H1 (cell line): ENCODE measurements around the gene COL4A3. TPM values are rescaled to one million over a fixed set of nuclear protein-coding genes. Genes with fewer than 3 reads are reported as not detected.

ENCODE experiments used
- CTCF ChIA-PET: fragments of 300-600 bp; sonication (Branson Sonifier 250); formaldehyde crosslinking; loops from one replicate; lab custom pipeline; 2021; ENCODE audit not compliant: partially characterized antibody; lab: Charles Lee
- POLR2A ChIA-PET: fragments of 300-600 bp; sonication (Branson Sonifier 250); formaldehyde crosslinking; loops from one replicate; lab custom pipeline; 2021; ENCODE audit warnings: inconsistent platforms; ENCODE audit not compliant: partially characterized antibody; lab: Charles Lee
- DNase-seq, 2 experiments: peaks; one replicate each; pipeline versions ENCODE4 v3.0.0 to v3.0.0-alpha.2; 2010 to 2022; ENCODE audit warnings: low spot score in 2 of 2, low read depth in 1 of 2, mixed read lengths in 1 of 2
- FAIRE-seq: peaks from 2 replicates; lab custom pipeline; 2011; peaks lifted over from hg19 to GRCh38; lab: Jason Lieb, UNC
- H2AFZ ChIP-seq: 2 replicates; pipeline ENCODE4 v1.8.1; 2012; ENCODE audit warnings: low read length, inconsistent platforms
- H2AK5ac ChIP-seq: 2 replicates; pipeline ENCODE4 v1.6.1; 2013; ENCODE audit warnings: low read depth, low read length
- H2BK120ac ChIP-seq: replicated peaks from 2 replicates; pipeline ENCODE3; 2013; ENCODE audit warnings: low read depth, low read length, inconsistent platforms
- H2BK12ac ChIP-seq: 2 replicates; pipeline ENCODE4 v1.6.1; 2013; ENCODE audit warnings: low read depth, low read length
- H2BK15ac ChIP-seq: 2 replicates; pipeline ENCODE4 v1.6.1; 2013; ENCODE audit warnings: low read length
- H2BK20ac ChIP-seq: 2 replicates; pipeline ENCODE4 v1.6.1; 2013; ENCODE audit warnings: low read length
- H2BK5ac ChIP-seq: 2 replicates; pipeline ENCODE4 v1.6.1; 2013; ENCODE audit warnings: low read depth, low read length
- H3K14ac ChIP-seq: 2 replicates; pipeline ENCODE4 v1.6.1; 2013; ENCODE audit warnings: inconsistent platforms; ENCODE audit not compliant: insufficient read length
- H3K18ac ChIP-seq: 2 replicates; pipeline ENCODE4 v1.6.1; 2013; ENCODE audit warnings: low read length; ENCODE audit errors: extremely low read depth
- H3K23ac ChIP-seq: 2 replicates; pipeline ENCODE4 v1.6.1; 2013; ENCODE audit warnings: inconsistent platforms; ENCODE audit not compliant: insufficient read length
- H3K23me2 ChIP-seq: 2 replicates; pipeline ENCODE4 v1.6.1; 2013; ENCODE audit warnings: low read depth, low read length
- H3K27ac ChIP-seq: 2 replicates; pipeline ENCODE4 v1.6.1; 2011; ENCODE audit warnings: low read depth, low read length, inconsistent platforms
- H3K27me3 ChIP-seq, 4 experiments: replicated peaks in 1 of 4; 1 replicate in 1 of 4; 2 replicates in 3 of 4; pipeline versions ENCODE4 v1.6.1 to v1.8.1; 2011 to 2013; ENCODE audit warnings: low read length in 3 of 4, mild to moderate bottlenecking in 3 of 4, inconsistent platforms in 2 of 4, mixed read lengths in 2 of 4, moderate library complexity in 1 of 4; ENCODE audit not compliant: control insufficient read depth in 3 of 4, insufficient read depth in 3 of 4; ENCODE audit errors: extremely low read depth in 1 of 4
- H3K36me3 ChIP-seq, 4 experiments: 2 replicates each; pipeline versions ENCODE4 v1.6.1 to v1.8.1; 2011 to 2013; ENCODE audit warnings: mild to moderate bottlenecking in 4 of 4, low read length in 3 of 4, moderate library complexity in 2 of 4, control low read depth in 1 of 4, inconsistent platforms in 1 of 4; ENCODE audit not compliant: insufficient read depth in 4 of 4, control insufficient read depth in 2 of 4
- H3K4ac ChIP-seq: replicated peaks from 2 replicates; pipeline ENCODE3; 2013; ENCODE audit warnings: low read length, low read depth, mixed read lengths, inconsistent platforms; ENCODE audit not compliant: insufficient read length
- H3K4me1 ChIP-seq, 4 experiments: replicated peaks in 1 of 4; 1 replicate in 1 of 4; 2 replicates in 3 of 4; pipeline versions ENCODE4 v1.6.1 to v1.8.1; 2011 to 2013; ENCODE audit warnings: low read length in 3 of 4, inconsistent platforms in 2 of 4, mixed read lengths in 1 of 4; ENCODE audit not compliant: insufficient read depth in 4 of 4, control insufficient read depth in 3 of 4
- H3K4me2 ChIP-seq, 2 experiments: 2 replicates each; pipeline versions ENCODE4 v1.6.1 to v1.8.1; 2011 to 2013; ENCODE audit warnings: low read depth in 2 of 2, low read length in 2 of 2, control low read depth in 1 of 2, inconsistent platforms in 1 of 2, mild to moderate bottlenecking in 1 of 2; ENCODE audit not compliant: insufficient read depth in 1 of 2
- H3K4me3 ChIP-seq, 4 experiments: fragments of 200-600, 300-600 bp in 1 of 4; sonication (generic), shearing (Covaris generic), sonication (Bioruptor Twin) in 1 of 4; 2 replicates each; pipeline versions ENCODE4 v1.5.1 to v1.8.1; 2011 to 2016; ENCODE audit warnings: low read length in 4 of 4, low read depth in 3 of 4, control low read depth in 2 of 4, inconsistent platforms in 2 of 4, mild to moderate bottlenecking in 2 of 4, mixed read lengths in 1 of 4, moderate library complexity in 1 of 4; ENCODE audit not compliant: insufficient read depth in 2 of 4; ENCODE audit errors: extremely low read depth in 1 of 4
- H3K56ac ChIP-seq: replicated peaks from 2 replicates; pipeline ENCODE3; 2013; ENCODE audit warnings: low read depth, mild to moderate bottlenecking, mixed read lengths, low read length, inconsistent platforms; ENCODE audit not compliant: insufficient read length
- H3K79me1 ChIP-seq: 2 replicates; pipeline ENCODE4 v1.6.1; 2013; ENCODE audit warnings: low read depth, low read length, control low read depth
- H3K79me2 ChIP-seq, 2 experiments: 2 replicates each; pipeline versions ENCODE4 v1.6.1 to v1.8.1; 2012 to 2013; ENCODE audit warnings: low read length in 2 of 2, mild to moderate bottlenecking in 2 of 2, inconsistent platforms in 1 of 2; ENCODE audit not compliant: insufficient read depth in 2 of 2, control insufficient read depth in 1 of 2
- H3K9ac ChIP-seq, 4 experiments: replicated peaks in 1 of 4; 1 replicate in 1 of 4; 2 replicates in 3 of 4; pipeline versions ENCODE4 v1.6.1 to v1.8.1; 2011 to 2013; ENCODE audit warnings: low read depth in 3 of 4, low read length in 3 of 4, control low read depth in 2 of 4, mild to moderate bottlenecking in 2 of 4, moderate library complexity in 2 of 4, inconsistent platforms in 1 of 4; ENCODE audit errors: extremely low read depth in 1 of 4
- H3K9me3 ChIP-seq, 2 experiments: 2 replicates each; pipeline versions ENCODE4 v1.6.1 to v1.8.1; 2012 to 2013; ENCODE audit warnings: mild to moderate bottlenecking in 2 of 2, moderate library complexity in 2 of 2, control low read depth in 1 of 2, inconsistent platforms in 1 of 2, low read depth in 1 of 2, low read length in 1 of 2, mixed read lengths in 1 of 2; ENCODE audit not compliant: insufficient read depth in 2 of 2
- H4K20me1 ChIP-seq, 2 experiments: replicated peaks in 1 of 2; 2 replicates each; pipeline versions ENCODE3 to v1.8.1; 2011 to 2013; ENCODE audit warnings: inconsistent platforms in 2 of 2, low read length in 2 of 2, mild to moderate bottlenecking in 1 of 2; ENCODE audit not compliant: insufficient read depth in 2 of 2, control insufficient read depth in 1 of 2
- H4K5ac ChIP-seq: 2 replicates; pipeline ENCODE4 v1.6.1; 2013; ENCODE audit warnings: low read length, low read depth, mixed read lengths, inconsistent platforms; ENCODE audit not compliant: insufficient read length
- H4K8ac ChIP-seq: 2 replicates; pipeline ENCODE4 v1.8.0; 2013; ENCODE audit warnings: mild to moderate bottlenecking, moderate library complexity, low read length, inconsistent platforms; ENCODE audit not compliant: insufficient read depth; ENCODE audit errors: extremely low read depth
- H4K91ac ChIP-seq: replicated peaks from 2 replicates; pipeline ENCODE3; 2013; ENCODE audit warnings: low read length, mixed read lengths, inconsistent platforms; ENCODE audit not compliant: insufficient read length
- ASH2L ChIP-seq: fragments of 200-600, 300-600 bp; sonication (generic); IDR thresholded peaks from one replicate; pipeline ENCODE4 v1.7.1; 2017; ENCODE audit warnings: low read length
- BACH1 ChIP-seq: IDR thresholded peaks from 2 replicates; pipeline ENCODE4 v1.6.1; 2012; ENCODE audit warnings: low read length, improper control_type of control experiment
- CEBPB ChIP-seq: IDR thresholded peaks from 2 replicates; pipeline ENCODE4 v1.6.1; 2012; ENCODE audit warnings: low read depth, low read length
- EZH2 ChIP-seq: fragments of 200-600 bp; sonication (generic); IDR thresholded peaks from 2 replicates; pipeline ENCODE4 v1.7.1; 2012; ENCODE audit warnings: low read depth, mild to moderate bottlenecking, moderate library complexity, low read length, inconsistent platforms; ENCODE audit not compliant: severe bottlenecking
- GABPA ChIP-seq: IDR thresholded peaks from 2 replicates; pipeline ENCODE4 v1.6.1; 2011; ENCODE audit warnings: mild to moderate bottlenecking, low read length, moderate library complexity, borderline replicate concordance; ENCODE audit not compliant: insufficient read depth
- GTF2F1 ChIP-seq: IDR thresholded peaks from 2 replicates; pipeline ENCODE4 v1.6.1; 2012; ENCODE audit warnings: low read depth, low read length, improper control_type of control experiment, borderline replicate concordance
- KDM4A ChIP-seq: IDR thresholded peaks from one replicate; pipeline ENCODE4 v1.7.1; 2012; ENCODE audit warnings: low read depth, mild to moderate bottlenecking, moderate library complexity, low read length, inconsistent platforms; ENCODE audit not compliant: severe bottlenecking
- MAFK ChIP-seq: IDR thresholded peaks from 2 replicates; pipeline ENCODE4 v1.6.1; 2012; ENCODE audit warnings: low read depth, mild to moderate bottlenecking, improper control_type of control experiment, low read length
- POLR2A ChIP-seq, 2 experiments: IDR thresholded peaks; 1 replicate in 1 of 2; 2 replicates in 1 of 2; pipeline ENCODE4 v1.6.1; 2011; ENCODE audit warnings: low read depth in 2 of 2, low read length in 2 of 2, mild to moderate bottlenecking in 2 of 2; ENCODE audit errors: control extremely low read depth in 1 of 2
- RXRA ChIP-seq: IDR thresholded peaks from 2 replicates; pipeline ENCODE4 v1.6.1; 2011; ENCODE audit warnings: low read depth, mild to moderate bottlenecking, low read length, moderate library complexity; ENCODE audit not compliant: insufficient read depth
- SIN3A ChIP-seq, 2 experiments: IDR thresholded peaks in 1 of 2; conservative IDR thresholded peaks in 1 of 2; 2 replicates each; pipeline ENCODE4 v1.6.1; 2011 to 2012; ENCODE audit warnings: low read length in 2 of 2, improper control_type of control experiment in 1 of 2, low read depth in 1 of 2, mild to moderate bottlenecking in 1 of 2
- SIX5 ChIP-seq: IDR thresholded peaks from 2 replicates; pipeline ENCODE4 v1.6.1; 2011; ENCODE audit warnings: mild to moderate bottlenecking, low read depth, low read length
- SP2 ChIP-seq: IDR thresholded peaks from 2 replicates; pipeline ENCODE4 v1.6.1; 2012; ENCODE audit warnings: mild to moderate bottlenecking, low read length, inconsistent platforms
- SP4 ChIP-seq: IDR thresholded peaks from 2 replicates; pipeline ENCODE4 v1.6.1; 2012; ENCODE audit warnings: low read length, inconsistent platforms
- TAF7 ChIP-seq: optimal IDR thresholded peaks from 2 replicates; pipeline ENCODE3; 2011; ENCODE audit warnings: low read depth, mild to moderate bottlenecking, inconsistent platforms, low read length, moderate library complexity, borderline replicate concordance
- TCF12 ChIP-seq: IDR thresholded peaks from 2 replicates; pipeline ENCODE4 v1.6.1; 2011; ENCODE audit warnings: low read depth, mild to moderate bottlenecking, low read length
- YY1 ChIP-seq: IDR thresholded peaks from 2 replicates; pipeline ENCODE4 v1.6.1; 2011; ENCODE audit warnings: low read depth, mild to moderate bottlenecking, low read length
- WGBS, 2 experiments: shearing (Covaris generic) in 1 of 2; methylation state at CpG; one replicate each; pipeline versions ENCODE4 v1.1.6 to v1.1.7; 2013 to 2015; ENCODE audit warnings: low lambda C conversion rate in 2 of 2, mixed read lengths in 2 of 2, inconsistent platforms in 1 of 2, low coverage in 1 of 2, missing lambda C conversion rate in 1 of 2; ENCODE audit not compliant: insufficient replicate concordance in 2 of 2, insufficient coverage in 1 of 2, insufficient read length in 1 of 2; ENCODE audit errors: extremely low coverage in 1 of 2, missing lambda C conversion rate in 1 of 2; 5-methylcytosine and 5-hydroxymethylcytosine counted together
- polyA plus RNA-seq, 7 experiments: library from polyadenylated mRNA; depleted of rRNA in 3 of 7; stranded (reverse) in 5 of 7; unstranded in 2 of 7; fragments of >200 nt in 5 of 7; fragments of 200-250 nt in 2 of 7; gene quantifications; 1 replicate in 5 of 7; 2 replicates in 1 of 7; 4 replicates in 1 of 7; pipeline versions ENCODE4 v1.2.1 to v1.2.3, GENCODE V29; 2011 to 2013; ENCODE audit warnings: missing spikeins in 2 of 7, mixed read lengths in 2 of 7
- total RNA-seq: library from RNA; stranded (reverse); fragmentation: NEBNext Ultra II Directional; extraction: Animal tissue kit (Norgen Biotek cat#: 25700); gene quantifications from 2 replicates; pipeline ENCODE4 v1.2.1, GENCODE V29; 2021

Gene COL4A3
- total and polyA plus RNA-seq, 2 of the 8 experiments (the other 6 are each of a cell fraction or from before 2014, with no cell fraction given): 0.12 to 0.17 TPM

DNA sequence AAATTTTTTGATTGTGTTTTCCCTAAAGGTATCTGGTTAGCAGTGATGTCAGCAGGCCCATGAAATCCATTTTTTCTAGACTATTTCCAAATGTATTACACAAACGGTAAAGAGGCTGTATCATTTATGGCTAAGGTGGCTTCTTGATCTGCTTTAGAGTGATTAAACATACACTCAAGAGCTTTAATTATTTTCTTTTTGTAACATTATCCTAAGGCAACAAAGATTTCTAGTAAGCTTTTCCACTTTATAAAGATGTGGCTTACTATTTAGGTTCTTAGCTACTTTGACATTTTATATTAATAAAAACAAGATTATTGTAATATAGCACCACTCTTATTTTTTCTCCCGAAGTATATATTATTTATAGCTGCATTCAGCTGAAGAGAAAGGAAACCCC is 177.1 kb downstream of the COL4A3 start:
- FAIRE-seq: no peak
- no peak overlapping the region for H3K9ac ChIP-seq
- peaks cover 2 to 34% (median 3%) of the 10 kb centered on the region in 4 experiments; a peak in 2 of 8 replicates for H3K36me3 ChIP-seq
- H3K23me2 ChIP-seq: no peaks in the 10 kb centered on the region
- no peak overlapping the region for H3K56ac ChIP-seq
- H2BK20ac ChIP-seq: no peak overlapping the region
- 91% methylated on average over 2 of the region's 2 CpGs; no CpG with 5 or more reads in 1 of the 2 experiments for WGBS, 2 experiments
- no peak overlapping the region for H3K27ac ChIP-seq
- H3K14ac ChIP-seq: no peak overlapping the region
- H2AK5ac ChIP-seq: no peak overlapping the region
- no peak overlapping the region for H3K4ac ChIP-seq
- DNase-seq: no peak
- H2AFZ ChIP-seq: no peak overlapping the region
- H3K23ac ChIP-seq: no peak overlapping the region
- H3K79me1 ChIP-seq: no peaks in the 10 kb centered on the region
- H3K4me3 ChIP-seq: no peak overlapping the region
- H2BK5ac ChIP-seq: no peak overlapping the region
- ChIA-PET CTCF (no interaction called here), POLR2A (no interaction called here)
- no peak overlapping the region for H4K5ac ChIP-seq
- H4K91ac ChIP-seq: no peak overlapping the region
- no peaks in the 10 kb centered on the region for H3K9me3 ChIP-seq
- no peaks in the 10 kb centered on the region for H3K27me3 ChIP-seq
- peaks cover 0 to 3% of the 10 kb centered on the region in 2 experiments for H4K20me1 ChIP-seq
- no peaks in the 10 kb centered on the region for H3K79me2 ChIP-seq
- no peak overlapping the region for H3K18ac ChIP-seq
- H2BK12ac ChIP-seq: no peak overlapping the region
- no peak overlapping the region for H4K8ac ChIP-seq
- H3K4me1 ChIP-seq: no peaks in the 10 kb centered on the region
- no peak overlapping the region for H3K4me2 ChIP-seq
- no peak overlapping the region for H2BK15ac ChIP-seq
- H2BK120ac ChIP-seq: no peak overlapping the region
- no peak for TF ChIP-seq GTF2F1
- no peak for TF ChIP-seq CEBPB
- TF ChIP-seq SP2: no peak
- no peak for TF ChIP-seq MAFK
- no peak for TF ChIP-seq SIX5
- TF ChIP-seq SIN3A (conservative IDR thresholded peaks at IDR 0.05 in 1 of 2, IDR thresholded peaks at IDR 0.05 in 1 of 2; ENCODE audit: low read depth in 1 of 2, low read length in 2 of 2): no peak
- no peak for TF ChIP-seq ASH2L
- TF ChIP-seq KDM4A: no peak
- TF ChIP-seq EZH2: no peak
- no peak for TF ChIP-seq POLR2A (IDR thresholded peaks at IDR 0.05; ENCODE audit: control extremely low read depth in 1 of 2, low read depth in 2 of 2, low read length in 2 of 2)
- TF ChIP-seq GABPA: no peak
- TF ChIP-seq BACH1: no peak
- TF ChIP-seq YY1: no peak
- no peak for TF ChIP-seq TCF12
- TF ChIP-seq RXRA: no peak
- no peak for TF ChIP-seq SP4
- TF ChIP-seq TAF7: no peak
